Inflammatory macrophage treated with lipopolysaccharide for 1 hour (primary cell): ENCODE data around the gene TP53I3.
A peak's percentile ranks its signal among the peaks of the same experiment; 100 is the strongest.
"Not testable (repeated sequence)": the region's sequence is repeated elsewhere in the genome, so short reads cannot be mapped to it uniquely, and the experiment has no call there.

Experiments used
- DNase-seq, 2 donors: peaks; one replicate each; pipeline ENCODE4 v3.0.0-alpha.2; 2020 to 2022

Gene TP53I3

GRCh38 chr2:24051833-24052232 lies 32.8 kb downstream of the TP53I3 start:
- no peak for DNase-seq

- peak; percentile 13 to 31 for DNase-seq
These were observed 34.3 kb downstream of the TP53I3 start for GRCh38 chr2:24050041-24050979.

GRCh38 chr2:24049485-24050021 lies 35.1 kb downstream of the TP53I3 start, which contains the start of gene FKBP1B:
Gene FKBP1B, plus strand, starts transcription at chr2:24049741. Its CDS starts 109 bp downstream, at chr2:24049850.
- peak; percentile 9 to 20 for DNase-seq

GRCh38 chr2:24048769-24049484 lies 35.7 kb downstream of the TP53I3 start:
- no peak for DNase-seq

GRCh38 chr2:24047703-24048033 lies 37.0 kb downstream of the TP53I3 start:
- DNase-seq, result no peak

- DNase-seq, result peak; percentile 95 to 98
These were observed 37.5 kb downstream of the TP53I3 start, which contains the start of gene WDCP for GRCh38 chr2:24046930-24047702. Gene WDCP, minus strand, starts transcription at chr2:24047391. Its CDS starts 7,897 bp downstream, at chr2:24039494.

- no peak for DNase-seq
These were observed 38.1 kb downstream of the TP53I3 start for GRCh38 chr2:24046599-24046929.

GRCh38 chr2:24045511-24046508 lies 38.8 kb downstream of the TP53I3 start:
- no peak for DNase-seq

GRCh38 chr2:24043133-24043532 lies 41.5 kb downstream of the TP53I3 start:
- DNase-seq, result not testable (repeated sequence)

- DNase-seq, result no peak
These were observed 44.1 kb downstream of the TP53I3 start for GRCh38 chr2:24040511-24040910.

- DNase-seq, result no peak
These were observed 45.7 kb downstream of the TP53I3 start for GRCh38 chr2:24038786-24039499.
